ENCODE results near the gene RPL23. TPM values are rescaled to one million over a fixed set of nuclear protein-coding genes. Genes with fewer than 3 reads are reported as not detected.

The RPL23 gene
- total and polyA plus RNA-seq, 9 of the 15 experiments (the other 6 are each of a cell fraction or from before 2014, with no cell fraction given): 1,745 to 3,667 (median 3,096) TPM

- TF ChIP-seq REST (IDR thresholded peaks at IDR 0.05; ENCODE audit: borderline replicate concordance): peak; percentile 22; the same call in 1 of the 2 replicates
- no peak for TF ChIP-seq REST (CRISPR knock-in tag; IDR thresholded peaks at IDR 0.05; ENCODE audit: low read depth)
- TF ChIP-seq ZNF586 (CRISPR knock-in tag; conservative IDR thresholded peaks at IDR 0.05): 0 out of 2 replicates have a peak, but pooled peaks have one; percentile 22
- TF ChIP-seq TOE1 (IDR thresholded peaks at IDR 0.05; ENCODE audit: borderline replicate concordance): no peak
- no peak for TF ChIP-seq TOE1 (CRISPR knock-in tag; IDR thresholded peaks at IDR 0.05; ENCODE audit: borderline replicate concordance, low read depth)
- no peak for TF ChIP-seq SFPQ (IDR thresholded peaks at IDR 0.05; ENCODE audit: low read depth, low read length)
- TF ChIP-seq ZNF175 (CRISPR knock-in tag; IDR thresholded peaks at IDR 0.05; ENCODE audit: low read depth): peak; percentile 91
- TF ChIP-seq BRD4 (IDR thresholded peaks at IDR 0.05): no peak; the same call in 1 of the 2 replicates
- TF ChIP-seq ZNF830 (CRISPR knock-in tag; IDR thresholded peaks at IDR 0.05): 0 out of 2 replicates have a peak, but pooled peaks have one; percentile 48
- peak; percentile 70 for TF ChIP-seq GTF2A2 (tag; IDR thresholded peaks at IDR 0.05)
- peak; percentile 92 for TF ChIP-seq POLR2B (IDR thresholded peaks at IDR 0.05; ENCODE audit: low read depth, partially characterized antibody)
- TF ChIP-seq TFAP4 (CRISPR knock-in tag; IDR thresholded peaks at IDR 0.05; ENCODE audit: borderline replicate concordance): peak; percentile 30
- TF ChIP-seq ZNF57 (CRISPR knock-in tag; IDR thresholded peaks at IDR 0.05): no peak
- TF ChIP-seq DNMT1 (IDR thresholded peaks at IDR 0.05): no peak
- no peak for TF ChIP-seq MYBL2 (IDR thresholded peaks at IDR 0.05; ENCODE audit: low read depth)
- TF ChIP-seq MYBL2 (CRISPR knock-in tag; IDR thresholded peaks at IDR 0.05; ENCODE audit: borderline replicate concordance): no peak
Measured at GRCh38 chr17:38869526-38870258, 16.2 kb upstream of the RPL23 start, which contains the start of gene LASP1 (continued).
